ENCODE data around the gene DCHS1.

DCHS1 gene

GRCh38 chr11:6611963-6612212 lies 43.7 kb downstream of the DCHS1 start:
- no peak for TF ChIP-seq EZH2phosphoT487 (IDR thresholded peaks at IDR 0.05; ENCODE audit: borderline replicate concordance, low read length)
- TF ChIP-seq CTCF (IDR thresholded peaks at IDR 0.05; ENCODE audit: low read depth, low read length, poor library complexity, severe bottlenecking): no peak
- peaks cover 33% of the 10 kb centered on the region for H3K4me1 ChIP-seq (ENCODE audit: control insufficient read depth, low read length)
- H3K79me2 ChIP-seq (ENCODE audit: control insufficient read depth, low read length): peaks cover 22% of the 10 kb centered on the region
- H3K9me3 ChIP-seq (ENCODE audit: control insufficient read depth, insufficient read depth, low read length): no peaks in the 10 kb centered on the region
- peaks cover 47% of the 10 kb centered on the region for H3K36me3 ChIP-seq (ENCODE audit: control insufficient read depth, low read length)
- peak overlapping the region; percentile 91; the same call in 1 of the 2 replicates for H3K27ac ChIP-seq (ENCODE audit: low read depth, low read length)
- H3K27me3 ChIP-seq (ENCODE audit: control insufficient read depth, low read length): no peaks in the 10 kb centered on the region
- no peaks in the 10 kb centered on the region for H3K9me2 ChIP-seq (replicated peaks; ENCODE audit: control insufficient read depth, low read length)
- peak overlapping the region; percentile 92 for H3K4me3 ChIP-seq (ENCODE audit: low read length)
- H3F3A ChIP-seq (ENCODE audit: control insufficient read depth, insufficient read depth): peaks cover 10% of the 10 kb centered on the region; the same call in 1 of the 2 replicates
- H3K4me2 ChIP-seq (ENCODE audit: low read length): peak overlapping the region; percentile 86
- no peaks in the 10 kb centered on the region for H4K20me1 ChIP-seq (ENCODE audit: control insufficient read depth, insufficient read depth, low read depth, low read length)

GRCh38 chr11:6611092-6611962 lies 44.3 kb downstream of the DCHS1 start:
- no peaks in the 10 kb centered on the region for H3K9me3 ChIP-seq (ENCODE audit: control insufficient read depth, insufficient read depth, low read length)
- no peaks in the 10 kb centered on the region for H4K20me1 ChIP-seq (ENCODE audit: control insufficient read depth, insufficient read depth, low read depth, low read length)
- no peaks in the 10 kb centered on the region for H3K9me2 ChIP-seq (replicated peaks; ENCODE audit: control insufficient read depth, low read length)
- H3K4me2 ChIP-seq (ENCODE audit: low read length): peak overlapping the region; percentile 86
- H3K4me1 ChIP-seq (ENCODE audit: control insufficient read depth, low read length): peaks cover 39% of the 10 kb centered on the region
- peak overlapping the region; percentile 15; the same call in 1 of the 2 replicates for H3K27ac ChIP-seq (ENCODE audit: low read depth, low read length)
- peak overlapping the region; percentile 92 for H3K4me3 ChIP-seq (ENCODE audit: low read length)
- H3K36me3 ChIP-seq (ENCODE audit: control insufficient read depth, low read length): peaks cover 52% of the 10 kb centered on the region
- TF ChIP-seq EZH2phosphoT487 (IDR thresholded peaks at IDR 0.05; ENCODE audit: borderline replicate concordance, low read length) (no peak), CTCF (IDR thresholded peaks at IDR 0.05; ENCODE audit: low read depth, low read length, poor library complexity, severe bottlenecking) (no peak)
- peaks cover 10% of the 10 kb centered on the region; the same call in 1 of the 2 replicates for H3F3A ChIP-seq (ENCODE audit: control insufficient read depth, insufficient read depth)
- peaks cover 28% of the 10 kb centered on the region for H3K79me2 ChIP-seq (ENCODE audit: control insufficient read depth, low read length)
- H3K27me3 ChIP-seq (ENCODE audit: control insufficient read depth, low read length): no peaks in the 10 kb centered on the region

- Histone ChIP-seq H3K9me2 (replicated peaks; ENCODE audit: control insufficient read depth, low read length) (no peaks in the 10 kb centered on the region), H3F3A (ENCODE audit: control insufficient read depth, insufficient read depth) (peaks cover 10% of the 10 kb centered on the region; the same call in 1 of the 2 replicates), H3K27me3 (ENCODE audit: control insufficient read depth, low read length) (no peaks in the 10 kb centered on the region), H3K36me3 (ENCODE audit: control insufficient read depth, low read length) (peaks cover 57% of the 10 kb centered on the region), H3K79me2 (ENCODE audit: control insufficient read depth, low read length) (peaks cover 35% of the 10 kb centered on the region), H3K27ac (ENCODE audit: low read depth, low read length) (no peak overlapping the region), H3K9me3 (ENCODE audit: control insufficient read depth, insufficient read depth, low read length) (no peaks in the 10 kb centered on the region), H3K4me1 (ENCODE audit: control insufficient read depth, low read length) (peaks cover 46% of the 10 kb centered on the region), H3K4me3 (ENCODE audit: low read length) (peak overlapping the region; percentile 92), H3K4me2 (ENCODE audit: low read length) (peak overlapping the region; percentile 86), H4K20me1 (ENCODE audit: control insufficient read depth, insufficient read depth, low read depth, low read length) (no peaks in the 10 kb centered on the region)
- TF ChIP-seq CTCF (IDR thresholded peaks at IDR 0.05; ENCODE audit: low read depth, low read length, poor library complexity, severe bottlenecking) (no peak), EZH2phosphoT487 (IDR thresholded peaks at IDR 0.05; ENCODE audit: borderline replicate concordance, low read length) (no peak)
Observed at GRCh38 chr11:6610591-6610990, 45.0 kb downstream of the DCHS1 start.

Measured in DOHH2 (cell line).